ENCODE results near the gene CMA1. TPM values are rescaled to one million over a fixed set of nuclear protein-coding genes. Genes with fewer than 3 reads are reported as not detected.

Gene CMA1
- total RNA-seq, 4 donors from 2014 or later, result 0.98 to 2.2 (median 1.9) TPM; not detected in 1

DNA sequence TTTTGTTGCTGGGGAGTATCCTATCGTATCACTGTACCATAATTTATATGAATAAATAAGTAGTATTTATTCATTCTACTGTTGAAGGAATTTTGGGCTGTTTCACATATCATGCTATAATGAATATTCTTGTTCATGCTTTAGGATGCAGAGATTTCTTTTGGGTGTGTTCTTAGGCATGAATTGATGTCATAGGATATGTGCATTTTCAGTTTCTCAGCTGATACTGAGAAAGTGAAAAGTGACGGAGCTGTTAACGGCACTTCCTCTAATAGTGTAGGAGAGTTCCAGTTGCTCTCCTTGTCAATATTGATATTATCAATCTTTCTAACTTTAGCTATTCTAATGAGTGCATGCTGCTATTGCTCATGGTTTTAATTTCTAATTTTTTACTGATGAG lies 42.3 kb downstream of the CMA1 start:
- TF ChIP-seq, protein P1, sequence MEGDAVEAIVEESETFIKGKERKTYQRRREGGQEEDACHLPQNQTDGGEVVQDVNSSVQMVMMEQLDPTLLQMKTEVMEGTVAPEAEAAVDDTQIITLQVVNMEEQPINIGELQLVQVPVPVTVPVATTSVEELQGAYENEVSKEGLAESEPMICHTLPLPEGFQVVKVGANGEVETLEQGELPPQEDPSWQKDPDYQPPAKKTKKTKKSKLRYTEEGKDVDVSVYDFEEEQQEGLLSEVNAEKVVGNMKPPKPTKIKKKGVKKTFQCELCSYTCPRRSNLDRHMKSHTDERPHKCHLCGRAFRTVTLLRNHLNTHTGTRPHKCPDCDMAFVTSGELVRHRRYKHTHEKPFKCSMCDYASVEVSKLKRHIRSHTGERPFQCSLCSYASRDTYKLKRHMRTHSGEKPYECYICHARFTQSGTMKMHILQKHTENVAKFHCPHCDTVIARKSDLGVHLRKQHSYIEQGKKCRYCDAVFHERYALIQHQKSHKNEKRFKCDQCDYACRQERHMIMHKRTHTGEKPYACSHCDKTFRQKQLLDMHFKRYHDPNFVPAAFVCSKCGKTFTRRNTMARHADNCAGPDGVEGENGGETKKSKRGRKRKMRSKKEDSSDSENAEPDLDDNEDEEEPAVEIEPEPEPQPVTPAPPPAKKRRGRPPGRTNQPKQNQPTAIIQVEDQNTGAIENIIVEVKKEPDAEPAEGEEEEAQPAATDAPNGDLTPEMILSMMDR (IDR thresholded peaks at IDR 0.05; ENCODE audit: low read depth), result no peak

DNA sequence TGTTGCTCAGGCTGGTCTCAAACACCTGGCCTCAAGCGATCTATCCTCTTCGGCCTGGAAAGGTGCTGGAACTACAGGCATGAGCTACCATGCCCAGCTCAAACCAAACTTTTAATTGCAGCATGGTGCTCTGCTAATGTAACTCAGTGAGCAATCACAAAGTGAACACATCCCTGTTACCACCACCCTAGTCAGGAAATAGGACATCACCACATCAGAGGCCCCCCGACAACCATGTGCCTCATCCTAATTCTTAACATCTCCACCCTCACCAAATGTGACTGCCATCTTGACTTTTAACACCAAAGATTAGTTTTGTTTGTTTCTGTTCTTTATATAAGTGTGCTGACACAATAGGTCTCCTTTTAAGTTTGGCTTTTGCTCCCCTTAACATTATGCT lies 42.7 kb downstream of the CMA1 start:
- TF ChIP-seq, protein P1 (IDR thresholded peaks at IDR 0.05; ENCODE audit: low read depth), result no peak

DNA sequence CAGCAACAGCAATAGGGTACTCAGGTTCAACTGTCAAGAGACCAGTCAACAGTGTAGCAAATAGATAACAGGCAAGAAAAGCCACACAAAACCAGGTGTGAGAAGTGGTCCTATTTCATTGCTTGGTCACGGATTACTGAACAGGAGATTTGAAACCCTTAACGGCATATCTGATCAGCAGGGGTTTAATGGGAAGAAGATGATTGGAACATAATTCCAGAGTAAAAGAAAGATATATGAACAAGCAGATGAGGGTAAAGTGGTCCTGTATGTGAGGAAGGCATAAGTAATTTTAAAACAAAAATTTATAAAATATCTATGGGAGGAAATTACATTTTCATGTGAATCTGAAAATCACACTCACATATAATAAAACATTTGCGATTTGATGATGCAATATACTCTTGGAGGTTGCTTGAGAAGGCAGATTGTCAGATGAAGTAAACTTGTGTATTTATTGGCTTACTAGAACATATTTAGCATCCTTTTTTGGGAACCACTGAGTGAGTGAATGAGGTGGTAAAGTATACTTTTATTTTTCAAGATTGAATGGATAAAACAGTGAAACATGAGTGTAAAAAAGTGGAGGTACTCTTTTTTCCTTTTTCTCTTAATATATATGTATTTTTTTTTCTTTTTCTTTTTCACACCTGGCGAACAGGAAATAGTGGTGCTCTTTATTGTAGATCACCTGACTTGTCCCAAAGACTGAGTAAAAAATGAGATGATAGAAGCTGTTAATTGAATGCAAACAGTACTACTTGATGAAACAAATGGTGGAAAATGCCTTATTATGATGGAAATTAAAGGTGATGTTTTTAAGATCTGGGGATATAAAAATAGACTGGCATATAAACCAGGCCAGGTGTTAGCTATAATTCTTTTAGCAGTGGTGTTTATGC lies 43.9 kb downstream of the CMA1 start:
- TF ChIP-seq, protein P1 (IDR thresholded peaks at IDR 0.05; ENCODE audit: low read depth), result no peak

DNA sequence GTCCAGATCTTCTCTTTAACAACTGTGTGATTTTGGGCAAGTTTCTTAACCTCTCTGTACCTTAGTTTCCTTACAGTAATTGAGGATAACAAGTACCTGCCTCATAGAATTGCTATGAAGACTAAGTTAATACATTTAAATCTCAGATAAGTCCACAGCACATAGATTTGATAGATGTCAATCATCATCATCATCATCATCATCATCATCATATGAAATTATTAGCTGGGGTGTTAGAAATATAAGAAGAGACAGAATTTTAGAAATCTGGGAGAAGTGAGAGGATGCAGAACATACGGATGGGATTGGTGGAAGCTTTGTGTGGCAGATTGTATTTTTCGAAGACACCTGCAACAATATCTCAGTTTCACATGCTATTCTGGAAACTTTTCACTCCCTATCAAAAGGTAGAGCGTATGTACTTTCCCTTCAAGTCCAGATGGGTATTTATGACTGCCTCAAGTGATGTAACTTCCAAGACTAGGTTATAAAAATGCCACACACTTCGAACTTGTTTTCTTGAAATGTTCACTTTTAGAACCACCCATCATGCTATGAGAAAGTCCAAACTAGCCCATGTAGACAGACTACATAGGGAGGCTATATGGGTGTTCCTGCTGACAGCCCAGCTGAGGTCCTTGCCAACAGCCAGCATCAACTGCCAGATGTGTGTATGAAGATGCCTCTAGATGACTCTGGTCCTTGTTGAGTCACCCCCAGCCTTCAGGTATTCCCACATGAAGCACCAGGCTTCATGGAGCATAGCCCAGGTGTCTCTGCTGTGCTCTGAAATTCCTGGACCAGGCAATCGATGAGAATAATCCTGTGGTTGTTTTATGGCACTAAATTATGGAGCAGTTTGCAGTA lies 44.8 kb downstream of the CMA1 start:
- TF ChIP-seq, protein P1 (IDR thresholded peaks at IDR 0.05; ENCODE audit: low read depth), result no peak

DNA sequence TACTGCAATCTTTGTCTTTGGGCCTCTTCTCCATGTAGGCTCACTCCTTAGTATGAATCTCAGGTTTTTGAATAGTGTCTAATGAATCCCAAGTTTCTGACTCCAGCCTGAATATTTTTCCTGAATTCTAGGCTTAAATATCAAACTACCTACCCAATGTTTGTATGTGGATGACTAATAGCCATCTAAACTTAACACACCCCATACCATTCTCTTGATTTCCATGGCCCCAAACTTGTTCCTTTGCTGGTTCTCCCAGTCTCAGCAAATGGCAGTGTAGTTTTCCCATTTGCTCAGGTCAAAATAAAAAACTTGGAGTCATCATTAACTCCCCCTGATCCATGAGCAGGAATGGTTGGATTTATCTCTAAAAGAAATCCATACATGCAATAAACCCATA lies 46.7 kb downstream of the CMA1 start:
- TF ChIP-seq, protein P1 (IDR thresholded peaks at IDR 0.05; ENCODE audit: low read depth), result no peak

DNA sequence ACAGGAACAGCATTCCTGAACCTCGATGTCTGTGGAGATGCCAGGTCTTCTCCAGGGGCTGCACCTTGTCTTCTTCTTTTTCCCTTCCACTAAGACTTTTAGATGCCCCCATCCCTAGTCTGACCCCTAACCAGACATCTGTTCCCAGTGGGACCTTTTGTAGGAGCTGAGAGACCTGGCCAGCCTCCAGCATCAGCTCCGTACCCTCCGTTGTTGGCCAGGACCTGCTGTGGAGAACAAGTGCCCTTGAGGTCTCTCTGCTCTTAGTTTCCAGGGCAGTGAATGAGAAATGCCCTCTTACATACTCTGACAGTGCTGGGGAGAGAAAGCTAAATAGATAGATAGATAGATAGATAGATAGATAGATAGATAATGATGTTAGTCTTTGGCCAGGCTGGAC lies 48.7 kb downstream of the CMA1 start:
- TF ChIP-seq, protein P1 (IDR thresholded peaks at IDR 0.05; ENCODE audit: low read depth), result no peak

DNA sequence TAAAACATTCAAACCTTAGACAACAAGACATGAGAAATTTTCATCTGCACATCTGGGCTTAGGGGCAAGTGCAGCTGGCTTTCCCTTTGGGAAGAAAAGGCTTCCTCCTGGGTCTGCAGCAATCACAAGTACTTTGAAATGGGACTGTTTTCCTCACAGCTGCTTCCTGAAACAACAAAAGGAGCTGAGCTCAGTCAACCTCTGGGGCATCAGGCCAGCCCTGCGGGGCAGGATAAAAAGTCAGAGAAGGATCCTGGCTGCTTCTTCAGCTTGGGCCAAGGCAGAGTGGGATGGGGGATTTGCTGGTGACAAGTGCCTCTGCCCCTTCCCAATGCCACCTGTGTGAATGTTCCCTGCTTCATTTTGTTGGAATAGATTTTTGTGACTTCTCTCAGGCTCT lies 49.3 kb downstream of the CMA1 start:
- TF ChIP-seq, protein P1 (IDR thresholded peaks at IDR 0.05; ENCODE audit: low read depth), result no peak
